ENCODE data around the gene MED12.

Gene MED12

GRCh38 chrX:71118032-71118984 lies at the start of gene MED12:
Gene MED12, plus strand, starts transcription at chrX:71118596. Its CDS starts 159 bp downstream, at chrX:71118755.
- peak in 55 of 56 donors; percentile 3 to 89 (median 69) for DNase-seq

GRCh38 chrX:71070531-71070930 lies 47.9 kb upstream of the MED12 start:
- DNase-seq = no peak

- no peak for DNase-seq
Measured at GRCh38 chrX:71081330-71082123, 36.9 kb upstream of the MED12 start.

GRCh38 chrX:71082124-71082647 lies 36.2 kb upstream of the MED12 start:
- DNase-seq = no peak

- DNase-seq = no peak
Measured at GRCh38 chrX:71082822-71083221, 35.6 kb upstream of the MED12 start.

- no peak for DNase-seq
Measured at GRCh38 chrX:71085900-71086299, 32.5 kb upstream of the MED12 start.

- no peak for DNase-seq
Measured at GRCh38 chrX:71091263-71091662, 27.1 kb upstream of the MED12 start.

- DNase-seq = no peak
Measured at GRCh38 chrX:71095033-71095432, 23.4 kb upstream of the MED12 start.

- peak; percentile 16 to 95 (median 80) for DNase-seq
Measured at GRCh38 chrX:71095555-71095980, 22.8 kb upstream of the MED12 start, which contains the start of gene FOXO4. Gene FOXO4, plus strand, starts transcription at chrX:71095851. Its CDS starts 678 bp downstream, at chrX:71096529.

- DNase-seq = peak in 10 of 56 donors; percentile 0 to 66 (median 28)
Measured at GRCh38 chrX:71095981-71096759, 22.2 kb upstream of the MED12 start.

GRCh38 chrX:71096760-71097032 lies 21.7 kb upstream of the MED12 start:
- DNase-seq = peak in 1 of 56 donors; percentile 3

GRCh38 chrX:71098302-71098701 lies 20.1 kb upstream of the MED12 start:
- peak in 36 of 56 donors; percentile 0 to 63 (median 14) for DNase-seq

- DNase-seq = no peak
Measured at GRCh38 chrX:71098951-71099506, 19.4 kb upstream of the MED12 start.

- DNase-seq = no peak
Measured at GRCh38 chrX:71099736-71100135, 18.7 kb upstream of the MED12 start.

GRCh38 chrX:71100581-71101505 lies 17.6 kb upstream of the MED12 start:
- no peak for DNase-seq

- DNase-seq = no peak
Measured at GRCh38 chrX:71102292-71102691, 16.1 kb upstream of the MED12 start.

GRCh38 chrX:71103110-71103983 lies 15.0 kb upstream of the MED12 start:
- peak in 4 of 56 donors; percentile 0 to 11 (median 2) for DNase-seq

- no peak for DNase-seq
Measured at GRCh38 chrX:71105628-71106027, 12.8 kb upstream of the MED12 start.

GRCh38 chrX:71106427-71106826 lies 12.0 kb upstream of the MED12 start, which contains the start of gene CXorf65:
Gene CXorf65, minus strand, starts transcription at chrX:71106740. Its CDS starts 184 bp downstream, at chrX:71106556.
- DNase-seq = no peak
